HG02588 (cell line): ENCODE data around the gene KCNJ14.
A peak's percentile ranks its signal among the peaks of the same experiment; 100 is the strongest.

Experiments used
- ATAC-seq: cut with Tn5 transposase; IDR thresholded peaks from one replicate; pipeline ENCODE4 v1.9.1; 2021; ENCODE audit warnings: mild to moderate bottlenecking, moderate library complexity; ENCODE audit not compliant: unreplicated experiment

The KCNJ14 gene

DNA sequence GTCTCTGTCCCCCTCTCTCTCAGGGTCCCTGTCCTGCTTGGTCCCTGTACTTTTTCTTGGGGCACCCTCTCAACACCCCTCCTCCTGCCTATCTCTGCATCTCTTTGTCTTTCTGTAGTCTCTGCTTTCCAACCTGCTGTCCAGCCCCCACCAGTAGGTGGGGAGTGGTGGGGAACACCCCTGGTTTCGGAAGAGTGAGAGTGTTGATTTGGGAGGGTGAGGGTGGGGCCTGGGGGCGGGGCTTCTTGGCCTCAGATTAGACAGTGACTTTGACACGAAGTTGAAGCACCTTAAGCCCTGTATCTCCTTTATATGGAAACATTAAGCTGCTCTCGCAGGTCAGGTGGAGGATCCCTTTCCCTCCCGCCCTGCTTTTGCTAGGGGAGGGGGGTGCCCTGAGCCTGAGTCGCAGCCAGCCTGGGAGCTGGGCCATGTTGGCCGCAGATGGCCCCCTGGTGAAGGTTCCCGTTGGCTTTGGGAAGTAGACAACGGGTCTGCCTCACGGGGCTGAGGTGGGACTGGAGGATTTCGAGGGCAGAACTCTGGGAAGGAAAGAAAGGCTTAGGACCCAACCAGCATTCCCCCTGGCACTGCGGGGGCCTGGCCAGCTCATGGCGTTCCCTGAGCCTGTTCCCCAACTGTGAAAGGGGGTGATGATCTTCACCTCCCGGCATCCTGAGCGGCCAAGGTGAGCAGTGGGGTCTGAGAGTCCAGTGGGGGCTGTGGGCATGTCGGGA is at the start of gene KCNJ14:
KCNJ14 (plus strand) TSS at position 404 of the 737 bp plus-strand sequence. CDS start 6,151 bp downstream, outside the sequence.
- ATAC-seq = no peak

DNA sequence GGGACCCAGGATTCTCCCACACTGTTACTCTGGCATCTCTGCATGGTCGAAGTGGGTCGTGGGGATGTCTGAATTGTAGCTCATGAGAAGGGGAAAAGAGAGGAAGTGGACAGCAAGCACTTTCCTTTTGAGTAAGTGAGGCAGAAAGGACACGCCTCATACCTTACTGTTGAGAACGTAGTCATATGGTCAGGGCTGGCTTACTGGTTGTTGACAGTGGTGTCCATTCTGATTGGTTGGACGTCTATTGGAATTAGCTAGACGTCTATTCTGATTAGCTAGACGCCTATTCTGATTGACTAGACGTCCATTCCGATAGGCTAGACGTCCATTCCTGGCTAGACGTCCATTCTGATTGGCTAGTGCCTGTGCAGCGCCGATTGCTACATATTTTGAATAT is 49.5 kb upstream of the KCNJ14 start:
- no peak for ATAC-seq

DNA sequence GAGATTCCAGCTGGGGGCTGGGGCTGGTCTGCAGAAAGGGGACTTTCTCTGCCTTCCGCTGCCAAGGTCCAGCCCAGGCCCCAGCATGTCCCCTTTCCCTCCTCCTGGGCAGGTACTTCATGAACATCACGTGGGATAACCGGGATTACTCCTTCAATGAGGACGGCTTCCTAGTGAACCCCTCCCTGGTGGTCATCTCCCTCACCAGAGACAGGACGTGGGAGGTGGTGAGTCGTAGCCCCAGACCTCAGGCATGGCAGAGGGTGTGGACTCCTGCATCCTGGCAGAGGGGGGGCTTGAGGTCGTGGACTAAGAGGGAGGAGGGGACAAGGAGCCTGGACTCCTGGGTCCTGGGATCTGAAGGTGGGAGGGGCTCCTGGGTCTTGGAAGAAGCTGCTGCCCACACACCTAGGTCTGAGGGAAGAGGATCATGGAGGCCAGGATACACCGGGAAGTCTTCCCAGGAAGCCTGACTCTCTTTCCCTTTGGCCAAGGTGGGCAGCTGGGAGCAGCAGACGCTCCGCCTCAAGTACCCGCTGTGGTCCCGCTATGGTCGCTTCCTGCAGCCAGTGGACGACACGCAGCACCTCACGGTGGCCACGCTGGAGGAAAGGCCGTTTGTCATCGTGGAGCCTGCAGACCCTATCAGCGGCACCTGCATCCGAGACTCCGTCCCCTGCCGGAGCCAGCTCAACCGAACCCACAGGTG is 41.3 kb upstream of the KCNJ14 start:
- no peak for ATAC-seq

GRCh38 chr19:48415395-48415794 is 40.0 kb upstream of the KCNJ14 start:
- no peak for ATAC-seq

GRCh38 chr19:48415806-48416221 is 39.6 kb upstream of the KCNJ14 start:
- no peak for ATAC-seq

DNA sequence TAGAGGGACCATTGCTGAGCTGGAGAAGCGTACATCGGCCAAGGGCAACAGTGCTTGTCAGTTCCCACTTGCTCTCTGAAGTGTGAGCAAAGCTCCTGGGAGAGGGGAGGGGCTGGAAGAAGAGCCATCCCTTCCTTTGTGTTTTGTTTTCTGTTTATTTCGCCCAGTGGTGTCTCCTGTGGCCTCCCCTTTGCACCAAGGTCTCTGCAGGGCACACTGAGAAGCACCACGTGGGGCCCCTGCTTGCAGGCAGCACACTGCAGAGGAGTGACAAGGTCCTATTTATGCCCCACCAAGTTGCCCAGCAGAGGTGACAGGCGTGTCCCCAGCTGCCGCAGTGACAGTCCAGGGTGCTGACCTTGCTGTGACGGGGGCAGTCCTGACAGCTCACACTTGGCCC is 38.0 kb upstream of the KCNJ14 start:
- no peak for ATAC-seq

DNA sequence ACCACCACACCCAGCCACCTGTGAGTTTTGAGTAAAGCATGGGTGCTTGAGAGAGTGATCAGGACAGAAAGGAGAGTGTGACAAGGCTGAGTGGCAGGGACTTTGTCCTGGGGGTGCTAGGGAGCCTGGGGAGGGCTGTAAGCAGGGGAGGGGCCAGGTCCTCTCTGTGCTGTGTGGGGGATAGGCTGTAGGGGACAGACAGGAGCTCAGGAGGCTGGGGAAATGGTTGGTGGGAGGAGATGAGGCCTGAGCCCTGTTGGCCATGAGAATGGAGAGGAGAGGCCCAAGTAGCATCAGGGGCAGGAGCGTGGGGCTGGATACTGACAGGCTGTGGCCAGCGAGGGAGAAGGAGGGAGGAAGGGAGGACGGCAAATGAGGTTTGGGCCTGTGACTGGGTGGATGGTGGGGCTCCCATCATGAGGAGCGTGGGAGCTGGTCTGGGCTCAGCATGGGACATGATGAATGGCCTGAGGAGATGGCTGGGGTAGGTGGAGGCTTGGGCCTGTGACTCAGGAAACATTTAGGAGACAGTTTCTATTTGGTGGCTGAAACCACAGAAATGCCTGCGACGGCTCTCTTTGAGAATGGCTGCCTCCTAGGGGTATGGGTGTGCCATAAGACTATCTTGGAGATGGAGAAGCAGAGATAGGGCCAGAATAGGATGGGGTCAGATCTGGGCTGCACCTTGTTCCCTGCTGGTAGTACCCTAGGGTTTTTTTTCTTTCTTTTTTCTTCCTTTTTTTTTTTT is 36.9 kb upstream of the KCNJ14 start:
- no peak for ATAC-seq

DNA sequence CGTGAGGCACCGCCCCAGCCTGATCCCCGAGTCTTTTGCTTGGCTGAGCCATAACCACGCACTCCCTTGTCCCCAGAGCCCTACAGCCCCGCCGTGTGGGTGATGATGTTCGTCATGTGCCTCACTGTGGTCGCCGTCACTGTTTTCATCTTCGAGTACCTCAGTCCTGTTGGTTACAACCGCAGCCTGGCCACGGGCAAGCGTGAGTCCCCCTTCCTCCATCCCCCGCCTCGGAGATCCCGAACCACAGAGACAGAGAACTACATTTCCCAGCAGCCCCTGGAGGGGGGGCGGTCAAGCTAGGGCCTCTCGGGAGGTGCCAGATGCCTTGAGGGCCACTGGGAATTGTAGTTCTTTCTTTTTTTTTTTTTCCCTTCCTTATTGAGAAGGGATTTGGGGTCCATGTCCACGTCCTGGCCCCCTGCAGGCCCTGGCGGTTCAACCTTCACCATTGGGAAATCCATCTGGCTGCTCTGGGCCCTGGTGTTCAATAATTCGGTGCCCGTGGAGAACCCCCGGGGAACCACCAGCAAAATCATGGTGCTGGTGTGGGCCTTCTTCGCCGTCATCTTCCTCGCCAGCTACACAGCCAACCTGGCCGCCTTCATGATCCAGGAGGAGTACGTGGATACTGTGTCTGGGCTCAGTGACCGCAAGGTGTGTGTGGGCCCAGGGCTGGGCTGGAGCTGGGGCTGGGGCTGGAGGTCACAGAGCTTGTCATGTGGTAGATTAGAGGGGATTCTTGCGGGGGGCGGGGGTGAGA is 36.0 kb upstream of the KCNJ14 start:
- ATAC-seq = peak; percentile 73

DNA sequence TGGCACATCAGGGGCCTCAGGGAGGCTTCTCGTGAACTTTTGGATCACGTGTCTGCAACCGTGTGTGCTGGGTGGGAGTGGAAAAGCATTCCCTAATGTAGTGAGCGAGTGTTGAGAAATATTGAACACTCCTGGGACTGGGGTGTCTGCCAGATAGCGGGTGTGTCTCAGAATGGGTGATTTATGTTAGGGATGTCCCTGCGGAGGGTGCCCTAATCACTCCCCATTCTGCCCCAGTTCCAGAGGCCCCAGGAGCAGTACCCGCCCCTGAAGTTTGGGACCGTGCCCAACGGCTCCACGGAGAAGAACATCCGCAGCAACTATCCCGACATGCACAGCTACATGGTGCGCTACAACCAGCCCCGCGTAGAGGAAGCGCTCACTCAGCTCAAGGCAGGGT is 33.8 kb upstream of the KCNJ14 start:
- no peak for ATAC-seq

DNA sequence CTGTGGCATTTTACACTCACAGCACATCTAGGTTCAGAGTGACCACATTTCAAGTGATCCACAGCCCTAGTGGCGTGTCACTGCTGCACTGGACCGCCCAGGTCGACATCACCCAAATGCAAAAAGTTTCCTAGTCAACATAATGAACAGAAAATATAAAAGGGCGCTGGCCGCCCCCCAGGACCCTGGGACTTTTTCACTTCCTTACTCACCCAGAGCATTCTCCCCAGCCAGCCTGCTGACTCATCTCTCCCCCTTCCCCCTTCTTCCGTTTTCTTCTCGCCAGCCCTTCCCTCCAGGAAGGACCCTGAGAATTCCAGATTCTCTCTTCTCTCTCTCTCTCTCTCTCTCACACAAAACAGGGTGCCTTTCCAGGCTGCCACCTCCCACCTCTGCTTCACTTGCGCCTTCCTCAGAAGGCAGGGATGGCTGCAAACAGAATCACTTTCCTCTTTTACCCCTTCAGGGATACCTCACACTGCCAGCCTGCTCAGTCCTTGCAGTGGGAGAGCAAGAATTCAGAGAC is 30.6 kb upstream of the KCNJ14 start:
- ATAC-seq = no peak

DNA sequence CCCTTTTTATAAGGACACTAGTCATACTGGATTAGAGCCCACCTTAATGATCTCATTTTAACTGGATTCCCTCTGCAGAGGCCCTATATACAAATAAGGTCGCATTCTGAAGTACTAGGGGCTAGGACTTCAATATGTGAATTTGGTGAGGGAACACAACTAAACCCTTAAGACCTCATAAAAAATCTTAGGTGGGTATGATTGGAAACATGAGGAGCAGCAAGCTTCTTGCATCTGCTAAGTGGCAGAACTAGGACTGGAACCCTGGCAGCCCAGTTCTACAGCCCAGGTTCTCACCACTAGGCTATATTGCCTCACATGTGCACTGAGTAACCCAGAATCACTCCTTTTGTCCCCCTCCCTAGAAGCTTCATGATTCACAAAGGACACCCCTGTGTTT is 26.7 kb upstream of the KCNJ14 start:
- ATAC-seq = no peak

DNA sequence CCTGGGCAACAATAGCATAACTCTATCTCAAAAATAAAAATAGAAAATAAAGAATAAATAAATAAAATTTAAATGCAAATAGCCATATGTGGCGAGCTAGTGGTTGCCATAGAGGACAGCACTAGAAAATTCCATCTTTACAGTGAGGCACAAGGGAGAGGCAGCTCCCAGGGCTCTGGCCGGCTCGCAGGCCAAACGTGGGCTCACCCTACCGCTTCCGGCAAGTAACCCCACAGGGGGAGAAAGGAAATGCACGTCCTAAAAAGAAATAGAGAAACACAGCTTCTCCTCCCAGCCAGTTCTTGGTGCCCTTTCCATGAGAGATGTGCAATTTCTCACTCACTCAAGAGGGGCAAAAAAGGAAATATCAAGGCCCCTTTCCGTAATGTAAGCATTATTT is 22.0 kb upstream of the KCNJ14 start:
- ATAC-seq = no peak

GRCh38 chr19:48436586-48436985 is 18.8 kb upstream of the KCNJ14 start:
- ATAC-seq = no peak

- ATAC-seq = no peak
These were observed 13.9 kb upstream of the KCNJ14 start for GRCh38 chr19:48441360-48442050.

GRCh38 chr19:48442116-48443035 is 13.0 kb upstream of the KCNJ14 start:
- ATAC-seq = no peak

- no peak for ATAC-seq
These were observed 12.1 kb upstream of the KCNJ14 start for GRCh38 chr19:48443256-48443655.

DNA sequence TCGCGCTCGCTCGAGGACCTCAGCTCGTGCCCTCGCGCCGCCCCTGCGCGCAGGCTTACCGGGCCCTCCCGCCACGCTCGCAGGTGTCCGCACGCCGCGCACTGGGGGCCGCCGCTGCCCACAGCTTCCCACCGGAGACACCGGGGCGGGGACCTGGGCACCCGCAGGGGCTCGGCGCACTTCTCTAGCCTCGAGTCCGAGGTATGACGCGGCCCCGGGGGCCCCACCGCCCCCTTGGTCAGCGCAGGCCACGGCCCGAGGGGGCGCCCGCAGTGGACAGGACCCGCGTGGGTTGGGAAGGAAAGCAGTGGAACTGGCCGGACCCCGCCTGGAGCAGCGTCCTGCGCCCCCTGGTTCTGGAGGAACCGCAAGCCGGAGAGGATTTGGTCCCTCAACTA is 11.6 kb upstream of the KCNJ14 start:
- no peak for ATAC-seq

- ATAC-seq = no peak
These were observed 11.0 kb upstream of the KCNJ14 start for GRCh38 chr19:48444129-48444935.

DNA sequence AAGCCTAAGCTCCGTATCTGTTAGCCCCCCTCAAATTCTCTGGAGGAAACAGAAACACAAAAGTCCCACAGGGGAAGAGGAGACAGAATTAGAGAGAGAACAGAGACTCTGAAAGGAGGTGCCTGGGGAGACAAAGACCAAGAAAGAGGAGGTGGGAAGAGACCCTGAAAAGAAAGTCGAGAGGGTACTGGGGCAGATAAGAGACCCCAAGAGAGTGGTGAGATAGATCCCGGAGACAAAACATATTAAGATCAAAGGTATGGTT is 10.5 kb upstream of the KCNJ14 start:
- ATAC-seq = no peak
